ENCODE data around the gene NBEAL1.
"Not testable (repeated sequence)": the region's sequence is repeated elsewhere in the genome, so short reads cannot be mapped to it uniquely, and the experiment has no call there.

Gene NBEAL1

GRCh38 chr2:203104273-203104672 lies 89.6 kb downstream of the NBEAL1 start:
- no peak for DNase-seq (ENCODE audit: extremely low spot score)
- ChIA-PET CTCF (interaction anchor here (1.3 kb wide), 1 partner anchor 40 kb away, joined by 3 read pairs; no protein-coding TSS in a partner anchor), POLR2A (no interaction called here)
- no peak for TF ChIP-seq CTCF (IDR thresholded peaks at IDR 0.05; ENCODE audit: control extremely low read depth, extremely low read depth, low read depth, missing control alignments)

- DNase-seq (ENCODE audit: extremely low spot score) = no peak
- TF ChIP-seq CTCF (IDR thresholded peaks at IDR 0.05; ENCODE audit: control extremely low read depth, extremely low read depth, low read depth, missing control alignments) = no peak
- ChIA-PET CTCF (no interaction called here), POLR2A (no interaction called here)
Measured at GRCh38 chr2:203105996-203106395, 91.3 kb downstream of the NBEAL1 start.

GRCh38 chr2:203110496-203110895 lies 95.8 kb downstream of the NBEAL1 start:
- DNase-seq (ENCODE audit: extremely low spot score); POLR2A ChIA-PET: not testable (repeated sequence)
- CTCF ChIA-PET = interaction anchor here (1.0 to 1.6 kb wide), 3 partner anchors 9 to 522 kb away, joined by 3 to 4 read pairs (median 3); no protein-coding TSS in a partner anchor

- POLR2A ChIA-PET = no interaction called here
- TF ChIP-seq CTCF (IDR thresholded peaks at IDR 0.05; ENCODE audit: control extremely low read depth, extremely low read depth, low read depth, missing control alignments) = no peak
- DNase-seq (ENCODE audit: extremely low spot score) = no peak
- CTCF ChIA-PET = no interaction called here
Measured at GRCh38 chr2:203112342-203112741, 97.7 kb downstream of the NBEAL1 start.

- CTCF ChIA-PET = interaction anchor here (1.5 to 1.7 kb wide), 2 partner anchors 19 to 526 kb away, joined by 3 to 4 read pairs; no protein-coding TSS in a partner anchor
- POLR2A ChIA-PET; DNase-seq (ENCODE audit: extremely low spot score): not testable (repeated sequence)
Measured at GRCh38 chr2:203115201-203115700, 100.6 kb downstream of the NBEAL1 start.

- CTCF ChIA-PET = no interaction called here
- TF ChIP-seq CTCF (IDR thresholded peaks at IDR 0.05; ENCODE audit: control extremely low read depth, extremely low read depth, low read depth, missing control alignments) = peak; percentile 13
- POLR2A ChIA-PET = no interaction called here
- no peak for DNase-seq (ENCODE audit: extremely low spot score)
Measured at GRCh38 chr2:203122317-203122986, 107.8 kb downstream of the NBEAL1 start.

GRCh38 chr2:203126996-203127395 lies 112.3 kb downstream of the NBEAL1 start:
- POLR2A ChIA-PET = no interaction called here
- TF ChIP-seq CTCF (IDR thresholded peaks at IDR 0.05; ENCODE audit: control extremely low read depth, extremely low read depth, low read depth, missing control alignments) = no peak
- CTCF ChIA-PET = no interaction called here
- no peak for DNase-seq (ENCODE audit: extremely low spot score)

DNA sequence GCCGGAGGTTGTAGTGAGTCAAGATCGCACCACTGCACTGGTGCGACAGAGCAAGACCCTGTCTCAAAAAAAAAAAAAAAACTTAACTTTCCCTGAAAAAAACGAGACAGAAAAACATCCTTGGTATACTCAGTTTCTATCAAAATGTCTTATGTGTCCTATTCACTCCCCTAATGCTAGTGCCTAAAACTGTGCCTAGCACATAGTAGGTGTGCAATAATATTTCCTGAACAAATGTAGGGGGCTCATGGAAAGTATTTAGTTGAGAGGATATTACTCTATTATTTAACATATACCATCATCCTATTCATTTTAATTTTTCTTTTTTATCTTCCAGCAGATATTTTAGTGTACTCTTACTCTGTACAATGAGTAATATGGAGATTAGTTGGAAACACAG lies 120.4 kb downstream of the NBEAL1 start:
- ChIA-PET POLR2A (no interaction called here), CTCF (no interaction called here)
- TF ChIP-seq CTCF (IDR thresholded peaks at IDR 0.05; ENCODE audit: control extremely low read depth, extremely low read depth, low read depth, missing control alignments) = no peak

More for the DNA sequence above, 120.4 kb downstream of the NBEAL1 start:
- no peak for DNase-seq (ENCODE audit: extremely low spot score)

Measured in GM10248 (cell line).